IPS-15b (cell line): ENCODE data around the gene BIRC6.

Experiments
- H3K27me3 ChIP-seq: one replicate; pipeline ENCODE4 v1.6.1; 2013; ENCODE audit warnings: low read length; ENCODE audit not compliant: control insufficient read depth, insufficient read depth
- H3K36me3 ChIP-seq: one replicate; pipeline ENCODE4 v1.6.1; 2013; ENCODE audit warnings: low read length; ENCODE audit not compliant: control insufficient read depth, insufficient read depth
- H3K4me1 ChIP-seq: one replicate; pipeline ENCODE4 v1.6.1; 2013; ENCODE audit warnings: mild to moderate bottlenecking, low read length; ENCODE audit not compliant: control insufficient read depth, insufficient read depth
- H3K4me3 ChIP-seq: one replicate; pipeline ENCODE4 v1.5.1; 2013; ENCODE audit warnings: low read depth, low read length
- H3K9ac ChIP-seq: one replicate; pipeline ENCODE4 v1.6.1; 2013; ENCODE audit warnings: low read depth, mild to moderate bottlenecking, low read length
- H3K9me3 ChIP-seq: one replicate; pipeline ENCODE4 v1.6.1; 2013; ENCODE audit warnings: mild to moderate bottlenecking, low read length; ENCODE audit not compliant: control insufficient read depth, insufficient read depth

The BIRC6 gene

GRCh38 chr2:32489061-32489460, 132.2 kb downstream of the BIRC6 start:
- Histone ChIP-seq H3K4me1 (no peaks in the 10 kb centered on the region), H3K4me3 (no peak overlapping the region), H3K9ac (no peak overlapping the region), H3K9me3 (no peaks in the 10 kb centered on the region), H3K36me3 (no peaks in the 10 kb centered on the region), H3K27me3 (no peaks in the 10 kb centered on the region)

DNA sequence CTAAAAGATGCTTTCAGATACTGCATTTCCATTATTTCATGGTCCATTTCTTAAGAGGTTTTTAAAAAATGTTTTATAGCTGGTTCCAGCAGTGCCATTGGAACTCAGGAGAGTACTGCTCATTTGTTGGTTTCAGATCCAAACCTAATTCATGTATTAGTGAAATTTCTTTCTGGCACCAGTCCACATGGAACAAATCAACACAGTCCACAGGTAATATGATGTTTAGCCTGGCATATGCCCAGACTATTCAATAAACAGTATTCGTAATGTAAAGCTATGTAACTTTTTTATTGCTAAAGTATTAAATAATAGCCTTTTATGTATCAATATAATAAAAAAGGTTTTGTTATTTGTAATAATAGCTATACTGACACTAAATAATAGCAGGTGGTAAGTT, 134.5 kb downstream of the BIRC6 start:
- no peak overlapping the region for H3K4me3 ChIP-seq
- no peaks in the 10 kb centered on the region for H3K27me3 ChIP-seq
- H3K9me3 ChIP-seq = no peaks in the 10 kb centered on the region
- H3K4me1 ChIP-seq = peaks cover 3% of the 10 kb centered on the region
- no peak overlapping the region for H3K9ac ChIP-seq
- no peaks in the 10 kb centered on the region for H3K36me3 ChIP-seq

- peaks cover 8% of the 10 kb centered on the region for H3K4me1 ChIP-seq
Observed at GRCh38 chr2:32495139-32495538, 138.3 kb downstream of the BIRC6 start.

DNA sequence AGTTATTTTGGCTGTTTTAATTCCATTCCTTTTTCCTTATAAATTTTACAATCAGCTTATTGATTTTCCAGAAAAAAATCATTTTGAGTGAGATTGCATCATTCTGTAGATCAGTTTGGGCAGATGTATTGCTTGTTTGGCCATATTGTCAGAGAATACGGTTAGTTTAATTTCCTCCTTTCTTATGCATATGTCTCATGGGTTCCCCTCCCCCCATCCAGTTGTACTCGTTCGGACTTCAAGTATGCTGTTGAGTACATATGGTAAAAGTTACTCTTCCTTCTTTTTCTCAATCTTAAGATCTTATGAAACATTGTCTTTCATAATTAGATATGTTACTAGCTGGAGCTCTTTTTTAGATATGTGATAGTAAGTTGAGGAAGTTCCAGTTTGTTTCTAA, 139.8 kb downstream of the BIRC6 start:
- Histone ChIP-seq H3K36me3 (peaks cover 3% of the 10 kb centered on the region), H3K9ac (no peak overlapping the region), H3K9me3 (no peaks in the 10 kb centered on the region), H3K4me1 (peaks cover 8% of the 10 kb centered on the region), H3K27me3 (no peaks in the 10 kb centered on the region), H3K4me3 (no peak overlapping the region)

More at GRCh38 chr2:32495139-32495538, 138.3 kb downstream of the BIRC6 start:
- Histone ChIP-seq H3K9me3 (no peaks in the 10 kb centered on the region), H3K9ac (no peak overlapping the region), H3K27me3 (no peaks in the 10 kb centered on the region), H3K4me3 (no peak overlapping the region), H3K36me3 (peaks cover 3% of the 10 kb centered on the region)

- Histone ChIP-seq H3K4me3 (no peak overlapping the region), H3K36me3 (peaks cover 3% of the 10 kb centered on the region), H3K9ac (no peak overlapping the region), H3K4me1 (peaks cover 8% of the 10 kb centered on the region), H3K9me3 (no peaks in the 10 kb centered on the region), H3K27me3 (no peaks in the 10 kb centered on the region)
Observed at GRCh38 chr2:32498306-32498705, 141.5 kb downstream of the BIRC6 start.

- H3K9ac ChIP-seq = no peak overlapping the region
- peaks cover 3% of the 10 kb centered on the region for H3K36me3 ChIP-seq
- H3K9me3 ChIP-seq = no peaks in the 10 kb centered on the region
- no peaks in the 10 kb centered on the region for H3K27me3 ChIP-seq
- no peaks in the 10 kb centered on the region for H3K4me1 ChIP-seq
- H3K4me3 ChIP-seq = no peak overlapping the region
Observed at GRCh38 chr2:32502941-32503340, 146.1 kb downstream of the BIRC6 start.

GRCh38 chr2:32504877-32505478, 148.2 kb downstream of the BIRC6 start:
- Histone ChIP-seq H3K36me3 (no peaks in the 10 kb centered on the region), H3K4me3 (no peak overlapping the region), H3K4me1 (no peaks in the 10 kb centered on the region), H3K27me3 (no peaks in the 10 kb centered on the region), H3K9me3 (no peaks in the 10 kb centered on the region), H3K9ac (no peak overlapping the region)

DNA sequence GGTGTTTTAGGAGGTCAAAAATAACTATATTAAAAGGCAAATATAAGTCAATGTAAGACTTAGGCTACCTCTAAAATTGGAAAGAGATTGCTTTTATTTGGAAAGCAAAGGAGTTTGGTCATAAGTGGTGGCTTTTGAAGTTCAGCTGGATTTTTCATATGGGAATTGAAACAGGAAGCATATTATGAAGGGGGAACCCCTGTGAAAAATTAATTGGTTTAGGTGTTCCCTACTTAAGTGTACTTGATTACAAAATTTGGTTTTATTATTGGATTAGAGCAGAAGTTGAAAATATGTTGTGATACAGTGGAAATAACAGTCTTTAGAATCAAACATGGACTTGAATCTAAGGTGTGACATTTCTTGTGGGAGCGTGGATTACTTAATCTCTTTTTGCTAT, 149.6 kb downstream of the BIRC6 start:
- H3K27me3 ChIP-seq = no peaks in the 10 kb centered on the region
- H3K9me3 ChIP-seq = no peaks in the 10 kb centered on the region
- no peaks in the 10 kb centered on the region for H3K4me1 ChIP-seq
- no peak overlapping the region for H3K9ac ChIP-seq
- H3K4me3 ChIP-seq = no peak overlapping the region
- H3K36me3 ChIP-seq = no peaks in the 10 kb centered on the region

DNA sequence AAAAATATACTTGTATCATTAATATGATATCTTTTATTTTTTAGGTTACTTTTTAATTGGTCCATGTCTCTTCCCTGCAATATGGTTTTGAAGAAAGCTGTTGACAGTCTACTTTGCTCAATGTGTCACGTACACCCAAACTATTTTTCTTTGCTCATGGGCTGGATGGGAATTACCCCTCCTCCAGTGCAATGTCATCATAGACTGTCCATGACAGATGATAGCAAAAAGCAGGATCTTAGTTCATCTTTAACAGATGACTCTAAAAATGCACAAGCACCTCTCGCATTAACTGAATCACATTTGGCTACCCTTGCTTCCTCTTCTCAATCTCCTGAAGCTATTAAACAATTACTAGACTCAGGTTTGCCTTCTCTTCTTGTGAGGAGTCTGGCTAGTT, 158.1 kb downstream of the BIRC6 start:
- no peaks in the 10 kb centered on the region for H3K27me3 ChIP-seq
- H3K9me3 ChIP-seq = no peaks in the 10 kb centered on the region
- H3K36me3 ChIP-seq = peaks cover 17% of the 10 kb centered on the region
- no peak overlapping the region for H3K9ac ChIP-seq
- no peaks in the 10 kb centered on the region for H3K4me1 ChIP-seq
- H3K4me3 ChIP-seq = no peak overlapping the region

GRCh38 chr2:32516567-32516966, 159.7 kb downstream of the BIRC6 start:
- Histone ChIP-seq H3K9me3 (no peaks in the 10 kb centered on the region), H3K36me3 (peaks cover 17% of the 10 kb centered on the region), H3K27me3 (no peaks in the 10 kb centered on the region), H3K4me1 (no peaks in the 10 kb centered on the region), H3K9ac (no peak overlapping the region), H3K4me3 (no peak overlapping the region)

DNA sequence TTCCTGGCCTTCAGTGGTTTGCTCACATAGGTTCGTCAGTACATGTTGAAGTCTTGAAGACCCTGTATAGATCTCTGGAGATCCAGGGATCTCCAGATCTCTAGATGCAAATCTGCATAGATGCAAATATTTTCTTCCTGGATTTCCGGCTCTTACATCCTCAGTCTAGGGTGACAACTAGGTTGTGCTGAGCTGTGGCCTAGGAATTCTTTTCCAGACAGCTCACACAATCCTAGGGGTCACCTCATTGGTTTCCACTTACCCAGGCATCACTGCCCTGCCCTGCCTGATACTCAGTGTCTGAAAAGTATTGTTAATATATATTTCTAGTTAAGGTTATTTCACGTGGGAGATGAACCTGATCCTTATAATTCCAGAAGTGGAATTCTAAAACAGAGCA, 165.9 kb downstream of the BIRC6 start:
- Histone ChIP-seq H3K9ac (no peak overlapping the region), H3K4me1 (no peaks in the 10 kb centered on the region), H3K36me3 (peaks cover 6% of the 10 kb centered on the region), H3K4me3 (no peak overlapping the region), H3K9me3 (no peaks in the 10 kb centered on the region), H3K27me3 (no peaks in the 10 kb centered on the region)

GRCh38 chr2:32523686-32524085, 166.9 kb downstream of the BIRC6 start:
- Histone ChIP-seq H3K36me3 (peaks cover 6% of the 10 kb centered on the region), H3K4me3 (no peak overlapping the region), H3K27me3 (no peaks in the 10 kb centered on the region), H3K9me3 (no peaks in the 10 kb centered on the region), H3K4me1 (no peaks in the 10 kb centered on the region), H3K9ac (no peak overlapping the region)
